Activated T-helper 1 cell treated with anti-CD3 and anti-CD28 coated beads, Interleukin-12 subunit alpha, Interleukin-12 subunit beta, Interleukin-2, Interleukin-4 antibody, amounts not matched to agents 30 ng/mL and 10 ng/mL and 1 ng/mL, durations not matched to agents 14 hours and 24 hours and 36 hours (primary cell): ENCODE results near the gene TEC. TPM values are rescaled to one million over a fixed set of nuclear protein-coding genes. Genes with fewer than 3 reads are reported as not detected.

ENCODE experiments used
- DNase-seq: peaks from one replicate; pipeline ENCODE4 v3.0.0; 2021; ENCODE audit warnings: low spot score
- H3K27ac Mint-ChIP-seq: one replicate; pipeline ENCODE4 v1.8.0; 2021; ENCODE audit warnings: mild to moderate bottlenecking, mixed read lengths
- H3K27me3 Mint-ChIP-seq: one replicate; pipeline ENCODE4 v1.8.0; 2022; ENCODE audit warnings: mild to moderate bottlenecking, moderate library complexity, mixed read lengths; ENCODE audit not compliant: insufficient read depth
- H3K36me3 Mint-ChIP-seq: one replicate; pipeline ENCODE4 v1.8.0; 2021; ENCODE audit warnings: low read depth, mixed read lengths
- H3K4me1 Mint-ChIP-seq: one replicate; pipeline ENCODE4 v1.8.0; 2021; ENCODE audit warnings: low read depth, mixed read lengths
- H3K4me3 Mint-ChIP-seq: one replicate; pipeline ENCODE4 v1.8.0; 2021; ENCODE audit warnings: mild to moderate bottlenecking, moderate library complexity, mixed read lengths
- H3K9me3 Mint-ChIP-seq: one replicate; pipeline ENCODE4 v1.8.0; 2021; ENCODE audit warnings: mixed read lengths
- intact Hi-C: fragments of 100-400 bp; cut with micrococcal nuclease; formaldehyde crosslinking; loops from one replicate; pipeline ENCODE4 v1.15.1; 2024
- total RNA-seq: library from RNA; stranded (reverse); gene quantifications from 2 replicates; pipeline ENCODE4 v1.2.3, GENCODE V29; 2022

TEC gene
- total RNA-seq, 1 donor from 2014 or later: 1.1 TPM

GRCh38 chr4:48247142-48247877 is 22.3 kb downstream of the TEC start:
- Mint-ChIP-seq H3K27me3 (no peaks in the 10 kb centered on the region), H3K4me3 (no peak overlapping the region), H3K27ac (no peak overlapping the region), H3K9me3 (no peaks in the 10 kb centered on the region), H3K4me1 (no peaks in the 10 kb centered on the region), H3K36me3 (no peaks in the 10 kb centered on the region)
- intact Hi-C loops: no loop called here
- DNase-seq: no peak

GRCh38 chr4:48244665-48245064 is 25.0 kb downstream of the TEC start:
- no peaks in the 10 kb centered on the region for H3K9me3 Mint-ChIP-seq
- intact Hi-C loops: no loop called here
- H3K4me1 Mint-ChIP-seq: no peaks in the 10 kb centered on the region
- no peaks in the 10 kb centered on the region for H3K36me3 Mint-ChIP-seq
- H3K27ac Mint-ChIP-seq: no peak overlapping the region
- DNase-seq: no peak
- no peaks in the 10 kb centered on the region for H3K27me3 Mint-ChIP-seq
- no peak overlapping the region for H3K4me3 Mint-ChIP-seq

- Mint-ChIP-seq H3K9me3 (no peaks in the 10 kb centered on the region), H3K27me3 (no peaks in the 10 kb centered on the region), H3K27ac (no peak overlapping the region), H3K36me3 (no peaks in the 10 kb centered on the region), H3K4me3 (no peak overlapping the region), H3K4me1 (no peaks in the 10 kb centered on the region)
- DNase-seq: no peak
- intact Hi-C loops: no loop called here
Observed at GRCh38 chr4:48243887-48244286, 25.8 kb downstream of the TEC start.

- no peaks in the 10 kb centered on the region for H3K36me3 Mint-ChIP-seq
- intact Hi-C loops: no loop called here
Observed at GRCh38 chr4:48243429-48243828, 26.2 kb downstream of the TEC start.

GRCh38 chr4:48242511-48243195 is 27.0 kb downstream of the TEC start:
- H3K27ac Mint-ChIP-seq: no peak overlapping the region
- intact Hi-C loops: no loop called here

More at GRCh38 chr4:48243429-48243828, 26.2 kb downstream of the TEC start:
- no peaks in the 10 kb centered on the region for H3K27me3 Mint-ChIP-seq
- no peaks in the 10 kb centered on the region for H3K4me1 Mint-ChIP-seq
- H3K9me3 Mint-ChIP-seq: no peaks in the 10 kb centered on the region
- H3K27ac Mint-ChIP-seq: no peak overlapping the region
- DNase-seq: no peak
- no peak overlapping the region for H3K4me3 Mint-ChIP-seq

GRCh38 chr4:48241731-48242130 is 27.9 kb downstream of the TEC start:
- H3K27me3 Mint-ChIP-seq: no peaks in the 10 kb centered on the region
- H3K4me3 Mint-ChIP-seq: no peak overlapping the region
- no peak overlapping the region for H3K27ac Mint-ChIP-seq
- intact Hi-C loops: no loop called here
- no peak for DNase-seq
- no peaks in the 10 kb centered on the region for H3K36me3 Mint-ChIP-seq
- H3K9me3 Mint-ChIP-seq: no peaks in the 10 kb centered on the region
- no peaks in the 10 kb centered on the region for H3K4me1 Mint-ChIP-seq

More at GRCh38 chr4:48242511-48243195, 27.0 kb downstream of the TEC start:
- Mint-ChIP-seq H3K9me3 (no peaks in the 10 kb centered on the region), H3K4me1 (no peaks in the 10 kb centered on the region), H3K27me3 (no peaks in the 10 kb centered on the region), H3K4me3 (no peak overlapping the region), H3K36me3 (no peaks in the 10 kb centered on the region)
- DNase-seq: no peak

GRCh38 chr4:48237996-48238645 is 31.5 kb downstream of the TEC start:
- no peak for DNase-seq
- intact Hi-C loops: no loop called here
- Mint-ChIP-seq H3K9me3 (no peaks in the 10 kb centered on the region), H3K4me1 (peaks cover 8% of the 10 kb centered on the region), H3K27me3 (no peaks in the 10 kb centered on the region), H3K36me3 (no peaks in the 10 kb centered on the region), H3K27ac (no peak overlapping the region), H3K4me3 (no peak overlapping the region)

- Mint-ChIP-seq H3K36me3 (no peaks in the 10 kb centered on the region), H3K4me3 (no peak overlapping the region), H3K4me1 (peaks cover 8% of the 10 kb centered on the region), H3K27ac (no peak overlapping the region), H3K27me3 (no peaks in the 10 kb centered on the region), H3K9me3 (no peaks in the 10 kb centered on the region)
- intact Hi-C loops: no loop called here
- no peak for DNase-seq
Observed at GRCh38 chr4:48235050-48235449, 34.6 kb downstream of the TEC start.

- Mint-ChIP-seq H3K4me3 (no peak overlapping the region), H3K27ac (no peak overlapping the region), H3K9me3 (no peaks in the 10 kb centered on the region), H3K27me3 (no peaks in the 10 kb centered on the region), H3K36me3 (no peaks in the 10 kb centered on the region), H3K4me1 (peaks cover 8% of the 10 kb centered on the region)
- intact Hi-C loops: no loop called here
- no peak for DNase-seq
Observed at GRCh38 chr4:48234575-48234974, 35.1 kb downstream of the TEC start.

- no peaks in the 10 kb centered on the region for H3K27me3 Mint-ChIP-seq
- H3K4me1 Mint-ChIP-seq: peaks cover 1% of the 10 kb centered on the region
- intact Hi-C loops: no loop called here
- no peaks in the 10 kb centered on the region for H3K9me3 Mint-ChIP-seq
- H3K27ac Mint-ChIP-seq: no peak overlapping the region
- no peak overlapping the region for H3K4me3 Mint-ChIP-seq
- no peaks in the 10 kb centered on the region for H3K36me3 Mint-ChIP-seq
- DNase-seq: no peak
Observed at GRCh38 chr4:48228949-48229348, 40.7 kb downstream of the TEC start.

GRCh38 chr4:48227662-48228061 is 42.0 kb downstream of the TEC start:
- intact Hi-C loops: no loop called here
- Mint-ChIP-seq H3K36me3 (no peaks in the 10 kb centered on the region), H3K4me1 (no peaks in the 10 kb centered on the region), H3K4me3 (no peak overlapping the region), H3K27ac (no peak overlapping the region), H3K9me3 (no peaks in the 10 kb centered on the region), H3K27me3 (no peaks in the 10 kb centered on the region)
- DNase-seq: no peak

- Mint-ChIP-seq H3K36me3 (no peaks in the 10 kb centered on the region), H3K27ac (no peak overlapping the region), H3K27me3 (no peaks in the 10 kb centered on the region), H3K4me1 (no peaks in the 10 kb centered on the region), H3K4me3 (no peak overlapping the region), H3K9me3 (no peaks in the 10 kb centered on the region)
- intact Hi-C loops: no loop called here
- no peak for DNase-seq
Observed at GRCh38 chr4:48226199-48226598, 43.4 kb downstream of the TEC start.
